T-helper 1 cell (primary cell): ENCODE data around the gene SMARCA2.
A peak's percentile ranks its signal among the peaks of the same experiment; 100 is the strongest.
"Not testable (repeated sequence)": the region's sequence is repeated elsewhere in the genome, so short reads cannot be mapped to it uniquely, and the experiment has no call there.

ENCODE experiments used
- DNase-seq, 5 donors: peaks; one replicate each; pipeline ENCODE4 v3.0.0-alpha.2; 2012 to 2020

Gene SMARCA2

GRCh38 chr9:2106666-2107065, 91.5 kb downstream of the SMARCA2 start:
- no peak for DNase-seq

- no peak for DNase-seq
Measured at GRCh38 chr9:2107906-2108451, 92.8 kb downstream of the SMARCA2 start.

GRCh38 chr9:2109069-2109650, 94.0 kb downstream of the SMARCA2 start:
- DNase-seq, result no peak

GRCh38 chr9:2110036-2110435, 94.9 kb downstream of the SMARCA2 start:
- no peak for DNase-seq

GRCh38 chr9:2116073-2116472, 100.9 kb downstream of the SMARCA2 start:
- no peak for DNase-seq

- no peak for DNase-seq
Measured at GRCh38 chr9:2117527-2117926, 102.4 kb downstream of the SMARCA2 start.

GRCh38 chr9:2119566-2119965, 104.4 kb downstream of the SMARCA2 start:
- no peak for DNase-seq

GRCh38 chr9:2120926-2121689, 106.0 kb downstream of the SMARCA2 start:
- DNase-seq, result no peak

- no peak for DNase-seq
Measured at GRCh38 chr9:2122299-2122698, 107.2 kb downstream of the SMARCA2 start.

GRCh38 chr9:2125906-2126305, 110.8 kb downstream of the SMARCA2 start:
- peak in 1 of 5 donors; percentile 33 for DNase-seq

GRCh38 chr9:2126331-2126803, 111.2 kb downstream of the SMARCA2 start:
- DNase-seq, result no peak

- DNase-seq, result no peak
Measured at GRCh38 chr9:2127486-2127885, 112.3 kb downstream of the SMARCA2 start.

- no peak for DNase-seq
Measured at GRCh38 chr9:2128141-2128540, 113.0 kb downstream of the SMARCA2 start.

- DNase-seq, result no peak
Measured at GRCh38 chr9:2128618-2129017, 113.5 kb downstream of the SMARCA2 start.

GRCh38 chr9:2130941-2131340, 115.8 kb downstream of the SMARCA2 start:
- no peak for DNase-seq

GRCh38 chr9:2132484-2133082, 117.4 kb downstream of the SMARCA2 start:
- no peak for DNase-seq

GRCh38 chr9:2134391-2134790, 119.2 kb downstream of the SMARCA2 start:
- no peak for DNase-seq

- DNase-seq, result no peak
Measured at GRCh38 chr9:2138646-2139045, 123.5 kb downstream of the SMARCA2 start.

GRCh38 chr9:2140600-2141223, 125.6 kb downstream of the SMARCA2 start:
- DNase-seq, result no peak

- DNase-seq, result no peak
Measured at GRCh38 chr9:2142212-2142611, 127.1 kb downstream of the SMARCA2 start.

GRCh38 chr9:2144619-2145018, 129.5 kb downstream of the SMARCA2 start:
- no peak for DNase-seq

- DNase-seq, result no peak
Measured at GRCh38 chr9:2145746-2146145, 130.6 kb downstream of the SMARCA2 start.

GRCh38 chr9:2146700-2147099, 131.6 kb downstream of the SMARCA2 start:
- not testable (repeated sequence) for DNase-seq
